ENCODE data around the gene KIF6.

KIF6 gene

DNA sequence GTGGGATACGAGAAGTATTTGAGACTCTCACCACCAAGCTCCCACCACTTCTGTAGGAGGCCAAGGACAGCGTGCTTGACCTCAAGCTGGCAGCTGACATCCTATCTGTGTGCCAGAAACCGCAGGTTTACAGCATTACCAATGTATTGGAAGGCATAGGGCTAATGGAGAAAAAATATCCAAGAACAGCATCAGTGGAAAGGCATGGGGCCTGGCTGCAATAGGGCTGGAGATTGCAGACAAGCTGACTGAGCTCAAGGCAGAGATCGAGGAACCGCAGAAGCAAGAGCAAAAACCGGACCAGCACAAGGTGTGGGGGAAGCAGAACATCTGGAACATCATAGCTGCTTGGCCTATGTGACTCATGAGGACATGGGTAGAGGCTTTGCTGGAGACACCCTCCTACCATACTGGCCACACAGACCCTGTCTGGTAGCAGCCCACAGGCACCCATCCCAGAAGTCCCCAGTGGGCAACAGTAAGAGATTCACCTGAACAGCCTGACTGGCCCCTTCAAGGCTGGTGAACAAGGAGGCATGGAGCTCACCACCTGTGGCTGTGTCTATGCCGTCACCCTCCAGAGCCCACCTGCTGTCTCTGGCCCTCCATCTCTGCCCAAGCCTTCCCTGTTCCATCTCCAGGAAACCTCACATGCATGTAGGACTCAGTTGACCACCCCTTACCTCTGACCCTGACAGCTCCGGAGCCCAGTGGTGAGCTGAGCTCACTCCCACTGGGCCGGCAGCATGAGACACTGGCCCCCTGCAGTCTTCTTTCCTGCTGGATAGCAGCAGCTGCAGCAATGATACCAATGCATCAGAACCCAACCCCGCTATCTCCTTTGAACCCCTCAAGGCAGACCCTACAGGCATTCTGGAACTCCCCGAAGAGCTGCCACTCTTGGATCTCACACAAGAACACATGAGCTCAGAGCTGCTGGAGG is 171.1 kb downstream of the KIF6 start:
- Histone ChIP-seq H3K4me1 (ENCODE audit: control insufficient read depth, insufficient read depth, low read length, poor library complexity, severe bottlenecking) (no peaks in the 10 kb centered on the region), H3K27ac (ENCODE audit: low read depth, low read length, severe bottlenecking) (no peak overlapping the region), H3K36me3 (ENCODE audit: control insufficient read depth, insufficient read depth, low read length) (no peaks in the 10 kb centered on the region), H3K4me3 (ENCODE audit: extremely low read depth, insufficient read depth, low read length, poor library complexity, severe bottlenecking) (no peak overlapping the region), H3K9me3 (ENCODE audit: control insufficient read depth, low read length) (no peaks in the 10 kb centered on the region)
- WGBS, 2 experiments (ENCODE audit: insufficient coverage in 2 of 2): 84 to 85% methylated on average over 9 to 11 of the region's 11 CpGs

DNA sequence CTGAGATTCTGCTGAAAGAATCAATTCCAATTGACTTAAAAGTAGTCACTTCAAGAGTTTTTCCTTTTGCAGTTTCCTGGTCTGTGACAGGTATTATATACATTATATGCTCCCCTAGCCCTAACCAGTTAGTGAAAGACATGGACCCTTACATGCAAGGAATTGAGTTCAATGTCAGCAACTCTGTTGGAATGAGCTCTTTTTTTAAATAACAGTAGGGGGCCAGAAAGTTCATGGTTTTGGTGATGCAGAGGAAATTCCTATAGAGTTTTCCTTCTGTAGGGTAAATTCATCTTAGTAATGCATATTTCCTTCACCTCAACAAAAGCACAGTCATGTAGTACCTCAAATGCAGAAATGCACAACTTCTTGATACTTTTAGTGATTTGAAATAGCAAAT is 172.2 kb downstream of the KIF6 start:
- Histone ChIP-seq H3K36me3 (ENCODE audit: control insufficient read depth, insufficient read depth, low read length) (no peaks in the 10 kb centered on the region), H3K4me1 (ENCODE audit: control insufficient read depth, insufficient read depth, low read length, poor library complexity, severe bottlenecking) (no peaks in the 10 kb centered on the region), H3K9me3 (ENCODE audit: control insufficient read depth, low read length) (no peaks in the 10 kb centered on the region), H3K27ac (ENCODE audit: low read depth, low read length, severe bottlenecking) (no peak overlapping the region), H3K4me3 (ENCODE audit: extremely low read depth, insufficient read depth, low read length, poor library complexity, severe bottlenecking) (no peak overlapping the region)

DNA sequence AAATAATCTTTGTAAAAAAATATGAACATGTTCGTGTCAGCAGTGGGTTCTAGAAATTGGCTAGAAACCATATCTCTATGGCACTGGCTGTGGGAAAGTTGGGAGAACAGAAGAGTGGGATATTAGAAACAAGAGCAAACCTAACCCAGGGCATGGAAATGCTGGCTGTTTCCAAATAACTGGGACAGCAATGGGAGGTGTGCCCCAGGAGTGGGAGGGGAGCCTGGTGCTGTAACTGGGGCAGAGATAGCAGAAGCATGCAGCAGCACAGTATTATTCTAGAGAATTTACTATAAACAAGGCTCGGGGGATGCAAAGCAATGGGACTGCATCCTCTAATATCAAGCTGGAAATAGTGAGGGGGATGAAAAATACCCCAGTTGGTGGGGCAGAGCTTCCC is 175.0 kb downstream of the KIF6 start:
- 67 to 94% methylated on average over 1 to 2 of the region's 2 CpGs for WGBS, 2 experiments (ENCODE audit: insufficient coverage in 2 of 2)
- H3K4me1 ChIP-seq (ENCODE audit: control insufficient read depth, insufficient read depth, low read length, poor library complexity, severe bottlenecking): no peaks in the 10 kb centered on the region
- H3K9me3 ChIP-seq (ENCODE audit: control insufficient read depth, low read length): no peaks in the 10 kb centered on the region
- H3K36me3 ChIP-seq (ENCODE audit: control insufficient read depth, insufficient read depth, low read length): no peaks in the 10 kb centered on the region
- no peak overlapping the region for H3K4me3 ChIP-seq (ENCODE audit: extremely low read depth, insufficient read depth, low read length, poor library complexity, severe bottlenecking)
- no peak overlapping the region for H3K27ac ChIP-seq (ENCODE audit: low read depth, low read length, severe bottlenecking)

DNA sequence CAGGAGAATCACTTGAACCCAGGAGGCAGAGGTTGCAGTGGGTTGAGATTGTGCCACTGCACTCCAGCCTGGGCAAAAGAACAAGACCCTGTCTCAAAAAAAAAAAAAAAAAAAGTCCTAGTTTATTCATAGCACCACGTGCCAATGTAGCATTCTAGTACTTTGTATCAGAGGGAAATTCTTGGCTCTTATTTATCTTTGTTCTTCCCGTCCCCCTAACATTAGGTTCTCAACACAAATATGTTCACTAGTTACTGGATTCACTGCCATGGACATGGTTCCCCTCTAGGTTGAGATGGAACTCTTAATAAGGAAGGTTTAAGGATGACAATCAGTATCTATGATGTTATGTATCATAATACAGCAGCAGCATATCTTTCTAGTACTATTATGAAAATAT is 178.5 kb downstream of the KIF6 start:
- H3K9me3 ChIP-seq (ENCODE audit: control insufficient read depth, low read length): no peaks in the 10 kb centered on the region
- no peaks in the 10 kb centered on the region for H3K36me3 ChIP-seq (ENCODE audit: control insufficient read depth, insufficient read depth, low read length)
- no peak overlapping the region for H3K27ac ChIP-seq (ENCODE audit: low read depth, low read length, severe bottlenecking)
- no peaks in the 10 kb centered on the region for H3K4me1 ChIP-seq (ENCODE audit: control insufficient read depth, insufficient read depth, low read length, poor library complexity, severe bottlenecking)
- H3K4me3 ChIP-seq (ENCODE audit: extremely low read depth, insufficient read depth, low read length, poor library complexity, severe bottlenecking): no peak overlapping the region
- WGBS, 2 experiments (ENCODE audit: insufficient coverage in 2 of 2): 60% methylated on average over 1 of the region's 2 CpGs; no CpG with 5 or more reads in 1 of the 2 experiments

DNA sequence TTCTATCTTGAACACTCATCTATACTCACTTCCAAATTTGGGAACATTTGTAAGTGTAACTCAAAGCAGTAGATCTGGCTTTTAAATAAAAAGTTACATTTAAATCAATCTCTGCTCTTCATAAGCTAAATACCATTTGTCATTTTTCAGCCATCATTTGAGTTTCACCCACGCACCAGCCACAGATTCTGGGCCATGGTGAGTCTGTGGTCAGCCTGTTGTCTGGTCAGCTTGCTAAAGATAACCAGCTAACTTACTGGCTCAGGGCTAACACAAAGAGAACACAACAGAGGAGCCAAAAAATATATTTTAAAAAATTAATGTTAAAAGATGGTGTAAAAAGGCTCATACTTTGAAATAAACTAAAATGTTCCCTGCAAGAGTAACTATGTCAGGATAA is 181.3 kb downstream of the KIF6 start:
- 77 to 80% methylated on average over 1 of the region's 1 CpG for WGBS, 2 experiments (ENCODE audit: insufficient coverage in 2 of 2)
- H3K4me3 ChIP-seq (ENCODE audit: extremely low read depth, insufficient read depth, low read length, poor library complexity, severe bottlenecking): no peak overlapping the region
- no peak overlapping the region for H3K27ac ChIP-seq (ENCODE audit: low read depth, low read length, severe bottlenecking)
- no peaks in the 10 kb centered on the region for H3K36me3 ChIP-seq (ENCODE audit: control insufficient read depth, insufficient read depth, low read length)
- no peaks in the 10 kb centered on the region for H3K9me3 ChIP-seq (ENCODE audit: control insufficient read depth, low read length)
- no peaks in the 10 kb centered on the region for H3K4me1 ChIP-seq (ENCODE audit: control insufficient read depth, insufficient read depth, low read length, poor library complexity, severe bottlenecking)

DNA sequence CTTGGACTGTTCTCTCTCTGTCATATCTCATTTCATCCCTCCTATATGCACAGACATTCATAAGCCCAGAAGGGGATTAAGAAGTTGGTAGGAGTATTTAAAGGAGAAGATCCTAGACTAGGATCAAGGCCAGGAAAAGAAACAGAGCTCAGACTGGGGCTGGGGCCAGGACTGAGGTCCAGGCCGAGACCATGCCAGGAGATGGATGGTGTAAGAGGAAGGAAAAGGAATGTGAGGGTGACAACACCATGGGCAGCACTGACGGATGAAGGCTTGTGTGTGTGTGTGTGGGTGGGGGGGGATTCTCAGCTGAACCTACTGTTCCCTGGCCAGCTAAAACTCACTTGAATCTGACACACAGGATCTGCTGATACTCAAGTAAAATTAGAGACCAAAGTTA is 182.1 kb downstream of the KIF6 start:
- Histone ChIP-seq H3K36me3 (ENCODE audit: control insufficient read depth, insufficient read depth, low read length) (no peaks in the 10 kb centered on the region), H3K4me3 (ENCODE audit: extremely low read depth, insufficient read depth, low read length, poor library complexity, severe bottlenecking) (no peak overlapping the region)
- WGBS, 2 experiments (ENCODE audit: insufficient coverage in 2 of 2): 87 to 93% methylated on average over 2 of the region's 2 CpGs

DNA sequence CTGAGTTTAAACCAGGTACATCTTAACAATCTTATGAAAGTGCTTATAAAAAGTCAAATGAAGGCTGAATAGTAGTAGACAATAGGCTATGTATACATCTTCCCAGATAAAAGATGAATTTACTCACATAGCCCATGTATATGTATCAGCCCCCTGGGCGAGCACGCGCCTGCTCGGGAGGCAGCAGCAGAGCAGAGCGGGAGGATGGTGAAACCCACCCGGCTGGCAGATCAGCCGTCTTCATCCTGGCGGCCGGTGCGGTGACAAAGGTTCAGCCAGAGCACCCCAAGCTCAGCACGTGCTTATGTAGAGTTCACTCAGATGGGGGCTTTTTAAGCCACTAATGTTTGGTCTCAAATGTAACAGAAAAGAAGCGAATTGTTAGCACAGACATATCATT is 184.8 kb downstream of the KIF6 start:
- H3K36me3 ChIP-seq (ENCODE audit: control insufficient read depth, insufficient read depth, low read length): no peaks in the 10 kb centered on the region
- H3K9me3 ChIP-seq (ENCODE audit: control insufficient read depth, low read length): no peaks in the 10 kb centered on the region
- H3K4me3 ChIP-seq (ENCODE audit: extremely low read depth, insufficient read depth, low read length, poor library complexity, severe bottlenecking): no peak overlapping the region
- no peak overlapping the region for H3K27ac ChIP-seq (ENCODE audit: low read depth, low read length, severe bottlenecking)
- 92 to 93% methylated on average over 11 to 12 of the region's 12 CpGs for WGBS, 2 experiments (ENCODE audit: insufficient coverage in 2 of 2)
- no peaks in the 10 kb centered on the region for H3K4me1 ChIP-seq (ENCODE audit: control insufficient read depth, insufficient read depth, low read length, poor library complexity, severe bottlenecking)

More for the DNA sequence above, 182.1 kb downstream of the KIF6 start:
- no peak overlapping the region for H3K27ac ChIP-seq (ENCODE audit: low read depth, low read length, severe bottlenecking)
- no peaks in the 10 kb centered on the region for H3K9me3 ChIP-seq (ENCODE audit: control insufficient read depth, low read length)
- no peaks in the 10 kb centered on the region for H3K4me1 ChIP-seq (ENCODE audit: control insufficient read depth, insufficient read depth, low read length, poor library complexity, severe bottlenecking)

DNA sequence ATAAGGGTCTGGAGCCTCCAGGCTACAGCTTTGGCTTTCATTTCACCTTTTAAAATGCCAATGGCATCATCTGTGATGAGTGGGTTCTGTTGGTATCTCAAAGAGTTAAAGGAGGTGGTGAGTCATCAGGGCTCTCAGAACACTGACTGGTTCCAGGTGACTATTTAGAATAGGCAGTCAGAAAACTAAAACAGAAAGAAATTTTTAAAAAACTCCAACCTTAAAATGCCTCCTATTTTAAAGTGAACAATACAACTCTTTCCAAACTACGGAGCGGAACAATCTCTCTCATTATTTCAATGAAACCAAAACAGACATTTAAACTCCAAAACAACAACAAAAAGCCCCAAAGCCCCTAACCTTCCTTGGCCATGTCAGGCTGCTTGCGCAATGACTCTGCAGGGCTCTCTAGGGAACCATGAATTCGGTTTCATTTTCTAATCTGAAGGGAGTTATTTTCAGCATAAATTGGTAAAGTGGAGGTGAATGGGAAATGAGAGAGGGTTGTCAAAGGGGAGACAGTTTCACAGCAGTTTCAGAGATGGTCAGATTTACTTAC is 194.9 kb downstream of the KIF6 start:
- H3K4me1 ChIP-seq (ENCODE audit: control insufficient read depth, insufficient read depth, low read length, poor library complexity, severe bottlenecking): peaks cover 8% of the 10 kb centered on the region
- peaks cover 6% of the 10 kb centered on the region for H3K9me3 ChIP-seq (ENCODE audit: control insufficient read depth, low read length)
- no peaks in the 10 kb centered on the region for H3K36me3 ChIP-seq (ENCODE audit: control insufficient read depth, insufficient read depth, low read length)
- 79 to 86% methylated on average over 2 to 4 of the region's 4 CpGs for WGBS, 2 experiments (ENCODE audit: insufficient coverage in 2 of 2)
- no peak overlapping the region for H3K4me3 ChIP-seq (ENCODE audit: extremely low read depth, insufficient read depth, low read length, poor library complexity, severe bottlenecking)
- H3K27ac ChIP-seq (ENCODE audit: low read depth, low read length, severe bottlenecking): peak overlapping the region; percentile 29

DNA sequence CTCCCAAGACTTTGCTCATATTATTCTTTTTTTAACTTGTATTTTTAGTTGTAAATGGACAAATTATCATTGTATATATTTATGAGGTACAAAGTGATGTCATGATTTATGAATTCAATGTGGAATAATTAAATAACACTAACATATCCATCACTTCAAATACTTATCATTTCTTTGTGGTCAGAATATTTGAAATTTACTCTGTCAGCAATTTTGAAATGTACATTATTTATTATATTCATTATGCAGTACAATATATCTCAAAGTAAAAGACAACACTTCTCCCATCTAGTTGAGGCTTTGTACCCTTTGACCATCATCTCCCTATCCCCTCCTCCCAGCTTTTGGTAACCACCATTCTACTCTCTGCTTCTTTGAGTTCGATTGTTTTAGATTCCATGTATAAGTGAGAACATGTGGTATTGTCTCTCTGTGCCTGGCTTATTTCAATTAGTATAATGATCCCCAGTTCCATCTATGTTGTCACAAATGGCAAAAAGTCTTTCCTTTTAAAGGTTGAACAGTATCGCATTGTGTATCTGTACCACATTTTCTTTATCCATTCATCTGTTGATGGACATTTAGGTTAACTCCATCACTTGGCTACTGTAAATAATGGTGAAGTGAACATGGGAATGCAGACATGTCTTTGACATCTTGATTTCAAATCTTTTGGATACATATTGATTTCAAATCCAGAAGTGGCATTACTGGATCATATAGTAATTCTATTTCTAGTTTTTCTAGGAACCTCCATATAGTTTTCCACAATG is 197.2 kb downstream of the KIF6 start:
- Histone ChIP-seq H3K4me1 (ENCODE audit: control insufficient read depth, insufficient read depth, low read length, poor library complexity, severe bottlenecking) (peaks cover 8% of the 10 kb centered on the region), H3K4me3 (ENCODE audit: extremely low read depth, insufficient read depth, low read length, poor library complexity, severe bottlenecking) (no peak overlapping the region), H3K36me3 (ENCODE audit: control insufficient read depth, insufficient read depth, low read length) (no peaks in the 10 kb centered on the region), H3K9me3 (ENCODE audit: control insufficient read depth, low read length) (peaks cover 6% of the 10 kb centered on the region), H3K27ac (ENCODE audit: low read depth, low read length, severe bottlenecking) (no peak overlapping the region)
- WGBS, 2 experiments (ENCODE audit: insufficient coverage in 2 of 2): no CpG with 5 or more reads among the region's 2 CpGs

DNA sequence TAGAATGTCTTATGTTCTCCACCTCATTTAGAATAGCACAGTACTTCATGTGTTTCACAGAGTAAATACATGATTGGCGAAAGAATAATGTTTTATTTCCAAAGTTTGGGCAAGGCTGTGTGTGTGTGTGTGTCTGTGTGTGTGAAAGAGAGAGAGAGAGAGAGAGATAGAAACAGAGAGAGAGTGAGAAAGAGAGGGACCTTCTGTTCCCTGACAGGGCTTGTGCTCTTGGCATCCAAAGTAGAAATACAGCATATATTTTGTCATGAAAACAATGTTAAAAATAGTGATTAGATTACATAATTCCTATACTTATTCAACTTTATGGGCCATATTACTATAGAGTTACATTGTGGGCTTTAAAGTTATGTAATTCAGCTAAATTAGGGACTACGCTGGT is 201.2 kb downstream of the KIF6 start:
- Histone ChIP-seq H3K27ac (ENCODE audit: low read depth, low read length, severe bottlenecking) (no peak overlapping the region), H3K4me3 (ENCODE audit: extremely low read depth, insufficient read depth, low read length, poor library complexity, severe bottlenecking) (no peak overlapping the region), H3K9me3 (ENCODE audit: control insufficient read depth, low read length) (no peaks in the 10 kb centered on the region), H3K36me3 (ENCODE audit: control insufficient read depth, insufficient read depth, low read length) (no peaks in the 10 kb centered on the region), H3K4me1 (ENCODE audit: control insufficient read depth, insufficient read depth, low read length, poor library complexity, severe bottlenecking) (no peaks in the 10 kb centered on the region)
- WGBS, 2 experiments (ENCODE audit: insufficient coverage in 2 of 2): 85 to 100% methylated on average over 1 to 2 of the region's 2 CpGs

All from mesodermal cell (in vitro differentiated cells).